ENCODE measurements around the gene CCDC77. TPM values are rescaled to one million over a fixed set of nuclear protein-coding genes. Genes with fewer than 3 reads are reported as not detected.
"Not testable (repeated sequence)": the region's sequence is repeated elsewhere in the genome, so short reads cannot be mapped to it uniquely, and the experiment has no call there.

CCDC77 gene
- total RNA-seq, 2 experiments from 2014 or later: 14.0 to 19.0 TPM

DNA sequence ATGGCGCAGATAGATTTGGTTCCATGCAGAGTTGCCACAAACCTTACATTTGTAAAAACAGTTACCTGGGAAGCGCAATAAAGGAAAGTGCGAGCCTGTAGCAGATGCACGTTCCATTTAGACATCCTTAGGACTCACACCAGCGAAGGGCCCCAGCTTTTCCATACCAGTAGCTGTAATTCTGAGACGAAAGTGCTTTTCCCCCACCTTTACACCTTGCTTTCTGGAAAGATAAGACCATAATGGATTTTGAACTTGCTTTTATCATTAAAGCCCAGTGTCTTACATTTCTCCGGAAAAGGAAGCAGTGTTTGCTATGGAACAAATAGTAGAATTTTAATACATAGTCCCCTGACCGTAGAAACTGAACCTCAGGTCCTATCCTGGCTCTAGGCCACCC lies 616 bp upstream of the CCDC77 start:
- H3K9me3 Mint-ChIP-seq: no peaks in the 10 kb centered on the region

GRCh38 chr12:402029-402389 lies 565 bp downstream of the CCDC77 start:
- Mint-ChIP-seq H3K4me3 (no peak overlapping the region), H3K36me3 (ENCODE audit: low read depth) (peaks cover 1% of the 10 kb centered on the region), H3K9me3 (no peaks in the 10 kb centered on the region), H3K4me1 (ENCODE audit: low read depth) (peaks cover 3% of the 10 kb centered on the region), H3K27ac (no peak overlapping the region), H3K27me3 (no peaks in the 10 kb centered on the region)
- ATAC-seq (no peak), DNase-seq (peak; percentile 31)
- CTCF ChIA-PET: interaction anchor here (1.0 to 3.7 kb wide), 9 partner anchors 10 to 63 kb away, joined by 3 to 21 read pairs (median 5); partner anchors contain the start of gene KDM5A
- intact Hi-C loops (cut with micrococcal nuclease): no loop called here
- peak; percentile 18 for TF ChIP-seq CTCF (IDR thresholded peaks at IDR 0.05)
- POLR2A ChIA-PET: interaction anchor here (0.5 to 4.6 kb wide), 4 partner anchors 10 to 1542 kb away, joined by 3 to 38 read pairs (median 4); partner anchors contain the start of gene KDM5A

More for the DNA sequence above, 616 bp upstream of the CCDC77 start:
- no peak for DNase-seq
- H3K27ac Mint-ChIP-seq: no peak overlapping the region
- no peak for ATAC-seq
- H3K36me3 Mint-ChIP-seq (ENCODE audit: low read depth): peaks cover 1% of the 10 kb centered on the region
- ChIA-PET CTCF (interaction anchor here (1.1 to 3.7 kb wide), 9 partner anchors 9 to 62 kb away, joined by 3 to 21 read pairs (median 5); partner anchors contain the start of gene KDM5A), POLR2A (interaction anchor here (1.0 to 4.6 kb wide), 5 partner anchors 9 to 101 kb away, joined by 3 to 38 read pairs (median 4); partner anchors contain the start of gene KDM5A)
- peaks cover 3% of the 10 kb centered on the region for H3K4me1 Mint-ChIP-seq (ENCODE audit: low read depth)
- intact Hi-C loops (cut with micrococcal nuclease): no loop called here
- no peak overlapping the region for H3K4me3 Mint-ChIP-seq
- TF ChIP-seq CTCF (IDR thresholded peaks at IDR 0.05): no peak
- H3K27me3 Mint-ChIP-seq: no peaks in the 10 kb centered on the region

DNA sequence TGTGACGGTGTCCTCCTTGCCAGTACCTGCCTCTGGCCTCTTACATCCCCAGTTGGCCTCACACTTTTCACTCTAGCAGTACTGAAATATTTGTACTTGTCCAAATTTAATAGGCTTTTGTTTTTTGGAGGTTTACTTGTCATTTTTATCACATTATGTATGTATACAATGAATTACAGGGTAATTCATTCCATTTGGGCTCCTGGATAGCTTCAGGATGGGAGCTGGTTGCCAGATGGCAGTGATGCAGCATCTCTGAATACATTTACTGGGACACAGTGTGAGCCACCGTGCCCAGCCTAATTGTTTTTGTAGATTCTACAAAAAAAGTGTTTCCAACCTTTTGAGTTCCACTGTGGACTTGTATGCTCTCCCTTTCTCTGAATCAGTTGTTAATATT lies 13.4 kb downstream of the CCDC77 start:
- ChIA-PET POLR2A (no interaction called here), CTCF (interaction anchor here (1.2 kb wide), 1 partner anchor 27 kb away, joined by 3 read pairs; no protein-coding TSS in a partner anchor)
- no peak for DNase-seq
- intact Hi-C loops (cut with micrococcal nuclease): no loop called here
- ATAC-seq: no peak
- no peaks in the 10 kb centered on the region for H3K4me1 Mint-ChIP-seq (ENCODE audit: low read depth)
- no peak overlapping the region for H3K27ac Mint-ChIP-seq
- no peak for TF ChIP-seq CTCF (IDR thresholded peaks at IDR 0.05)
- H3K4me3 Mint-ChIP-seq: no peak overlapping the region
- H3K36me3 Mint-ChIP-seq (ENCODE audit: low read depth): peaks cover 35% of the 10 kb centered on the region
- no peaks in the 10 kb centered on the region for H3K9me3 Mint-ChIP-seq
- H3K27me3 Mint-ChIP-seq: no peaks in the 10 kb centered on the region

GRCh38 chr12:418432-418831 lies 17.0 kb downstream of the CCDC77 start:
- POLR2A ChIA-PET: no interaction called here
- Mint-ChIP-seq H3K27ac (no peak overlapping the region), H3K9me3 (no peaks in the 10 kb centered on the region), H3K4me3 (no peak overlapping the region), H3K4me1 (ENCODE audit: low read depth) (no peaks in the 10 kb centered on the region), H3K27me3 (no peaks in the 10 kb centered on the region), H3K36me3 (ENCODE audit: low read depth) (peaks cover 31% of the 10 kb centered on the region)
- CTCF ChIA-PET: interaction anchor here (1.5 to 1.9 kb wide), 2 partner anchors 17 to 24 kb away, joined by 5 to 6 read pairs; partner anchors contain the start of gene CCDC77
- intact Hi-C loops (cut with micrococcal nuclease): no loop called here
- no peak for TF ChIP-seq CTCF (IDR thresholded peaks at IDR 0.05)
- DNase-seq: no peak
- no peak for ATAC-seq

DNA sequence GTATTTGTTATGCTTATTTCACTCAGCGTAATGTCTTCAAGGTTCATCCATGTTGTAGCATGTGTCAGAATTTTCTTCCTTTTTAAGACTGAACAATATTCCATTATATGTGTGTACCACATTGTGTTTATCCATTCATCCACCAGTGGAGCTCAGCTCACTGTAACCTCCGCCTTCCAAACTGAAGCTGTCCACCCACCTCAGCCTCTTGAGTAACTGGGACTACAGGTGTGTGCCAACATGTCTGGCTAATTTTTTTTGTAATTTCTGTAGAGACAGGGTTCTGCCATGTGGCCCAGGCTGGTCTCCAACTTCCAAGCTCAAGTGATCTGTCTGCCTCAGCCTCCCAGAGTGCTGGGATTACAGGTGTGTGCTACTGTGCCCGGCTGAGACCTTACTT lies 21.1 kb downstream of the CCDC77 start:
- peaks cover 30% of the 10 kb centered on the region for H3K36me3 Mint-ChIP-seq (ENCODE audit: low read depth)
- no peak for TF ChIP-seq CTCF (IDR thresholded peaks at IDR 0.05)
- no peak for DNase-seq
- CTCF ChIA-PET: interaction anchor here (0.6 kb wide), 1 partner anchor 24 kb away, joined by 4 read pairs; no protein-coding TSS in a partner anchor
- no peaks in the 10 kb centered on the region for H3K4me1 Mint-ChIP-seq (ENCODE audit: low read depth)
- H3K27me3 Mint-ChIP-seq: no peaks in the 10 kb centered on the region
- POLR2A ChIA-PET: no interaction called here
- H3K9me3 Mint-ChIP-seq: no peaks in the 10 kb centered on the region
- intact Hi-C loops (cut with micrococcal nuclease): no loop called here
- H3K4me3 Mint-ChIP-seq: no peak overlapping the region
- ATAC-seq: no peak
- H3K27ac Mint-ChIP-seq: no peak overlapping the region

DNA sequence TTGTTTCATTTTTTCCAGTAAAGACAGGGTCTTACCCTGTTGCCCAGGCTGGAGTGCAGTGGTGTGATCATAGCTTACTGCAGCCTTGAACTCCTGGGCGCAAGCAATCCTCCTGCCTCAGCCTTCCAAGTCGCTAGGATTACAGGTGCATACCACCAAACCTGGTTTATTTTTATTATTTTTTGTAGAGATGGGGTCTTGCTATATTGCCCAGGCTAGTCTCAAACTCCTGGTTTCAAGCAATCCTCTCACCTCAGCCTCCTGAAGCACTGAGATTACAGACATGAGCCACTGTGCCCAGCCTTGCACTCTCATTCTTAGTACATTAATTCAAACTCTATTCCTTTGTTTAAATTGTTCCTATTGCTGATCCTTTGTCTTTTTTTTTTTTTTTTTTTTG lies 34.3 kb downstream of the CCDC77 start:
- H3K4me1 Mint-ChIP-seq (ENCODE audit: low read depth); ATAC-seq; H3K27me3 Mint-ChIP-seq; POLR2A ChIA-PET; H3K9me3 Mint-ChIP-seq; DNase-seq; CTCF ChIA-PET; intact Hi-C loops (cut with micrococcal nuclease); H3K27ac Mint-ChIP-seq; H3K4me3 Mint-ChIP-seq: not testable (repeated sequence)
- peaks cover 26% of the 10 kb centered on the region for H3K36me3 Mint-ChIP-seq (ENCODE audit: low read depth)
